A549 (cell line): ENCODE results near the gene ADAMTS19.

ENCODE experiments used
- CEBPB ChIP-seq, 2 experiments: fragments of >200 bp in 1 of 2; sonication (Bioruptor Twin) in 1 of 2; formaldehyde crosslinking in 1 of 2; IDR thresholded peaks; 2 replicates each; pipeline ENCODE4 v1.6.1; 2012 to 2016
- CHD2 ChIP-seq: fragments of 150-350 bp; IDR thresholded peaks from 2 replicates; pipeline ENCODE4 v1.6.1; 2014; ENCODE audit warnings: low read length; ENCODE audit not compliant: partially characterized antibody
- CHD4 ChIP-seq: fragments of 200-600 bp; sonication (generic); IDR thresholded peaks from 2 replicates; pipeline ENCODE4 v1.6.1; 2016; ENCODE audit warnings: antibody characterized with exemption, mild to moderate bottlenecking, borderline replicate concordance
- POLR2A ChIP-seq: IDR thresholded peaks from 2 replicates; pipeline ENCODE4 v1.6.1; 2012; ENCODE audit warnings: mild to moderate bottlenecking, low read length
- ZSCAN20 ChIP-seq: fragments of 250-450 bp; sonication (Bioruptor Pico); IDR thresholded peaks from 2 replicates; pipeline ENCODE4 v1.8.0; 2022; ENCODE audit warnings: mild to moderate bottlenecking, moderate library complexity
- TF ChIP-seq, protein P1 (sequence below): fragments of 150-350 bp; IDR thresholded peaks from 2 replicates; pipeline ENCODE4 v1.6.1; 2014; ENCODE audit warnings: low read depth, mild to moderate bottlenecking, low read length
- TF ChIP-seq, protein P2 (sequence below): IDR thresholded peaks from 2 replicates; pipeline ENCODE4 v1.6.1; 2012; ENCODE audit warnings: low read depth, borderline replicate concordance

DNA sequence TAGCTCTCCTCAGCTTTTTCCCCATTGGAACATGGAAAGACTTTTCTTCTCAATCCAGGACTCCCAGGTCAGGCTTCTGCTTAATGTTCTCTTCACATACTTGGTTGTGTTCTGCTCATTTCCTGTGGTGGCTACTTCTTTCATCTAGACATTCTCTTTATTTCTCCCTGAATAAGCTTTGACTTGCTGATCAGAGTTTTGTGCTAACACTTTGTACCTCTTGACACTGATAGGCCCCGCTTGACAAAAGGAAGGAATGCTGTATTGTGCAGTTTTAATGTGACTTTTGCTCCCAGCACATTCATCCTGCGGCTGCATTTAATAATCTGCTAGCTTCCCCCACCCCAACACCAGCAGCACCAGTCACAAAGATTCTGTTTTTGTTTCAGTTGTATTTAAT, 196.9 kb downstream of the ADAMTS19 start:
- TF ChIP-seq ZSCAN20, result no peak
- TF ChIP-seq, protein P1, sequence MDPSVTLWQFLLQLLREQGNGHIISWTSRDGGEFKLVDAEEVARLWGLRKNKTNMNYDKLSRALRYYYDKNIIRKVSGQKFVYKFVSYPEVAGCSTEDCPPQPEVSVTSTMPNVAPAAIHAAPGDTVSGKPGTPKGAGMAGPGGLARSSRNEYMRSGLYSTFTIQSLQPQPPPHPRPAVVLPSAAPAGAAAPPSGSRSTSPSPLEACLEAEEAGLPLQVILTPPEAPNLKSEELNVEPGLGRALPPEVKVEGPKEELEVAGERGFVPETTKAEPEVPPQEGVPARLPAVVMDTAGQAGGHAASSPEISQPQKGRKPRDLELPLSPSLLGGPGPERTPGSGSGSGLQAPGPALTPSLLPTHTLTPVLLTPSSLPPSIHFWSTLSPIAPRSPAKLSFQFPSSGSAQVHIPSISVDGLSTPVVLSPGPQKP, result no peak
- TF ChIP-seq CHD4, result no peak
- no peak for TF ChIP-seq CHD2
- TF ChIP-seq, protein P2, sequence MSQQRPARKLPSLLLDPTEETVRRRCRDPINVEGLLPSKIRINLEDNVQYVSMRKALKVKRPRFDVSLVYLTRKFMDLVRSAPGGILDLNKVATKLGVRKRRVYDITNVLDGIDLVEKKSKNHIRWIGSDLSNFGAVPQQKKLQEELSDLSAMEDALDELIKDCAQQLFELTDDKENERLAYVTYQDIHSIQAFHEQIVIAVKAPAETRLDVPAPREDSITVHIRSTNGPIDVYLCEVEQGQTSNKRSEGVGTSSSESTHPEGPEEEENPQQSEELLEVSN, result no peak
- no peak for TF ChIP-seq CEBPB (IDR thresholded peaks at IDR 0.05)
- TF ChIP-seq POLR2A, result no peak
